CD8-positive, alpha-beta memory T cell (primary cell): ENCODE measurements around the gene IGF2R. TPM values are rescaled to one million over a fixed set of nuclear protein-coding genes. Genes with fewer than 3 reads are reported as not detected.

Experiments
- CTCF ChIA-PET: fragments of 350-600 bp; sonication (Branson Sonifier 250); formaldehyde crosslinking; loops from one replicate; lab custom pipeline; 2021; ENCODE audit warnings: antibody characterized with exemption; lab: Charles Lee
- POLR2A ChIA-PET: fragments of 350-600 bp; sonication (Branson Sonifier 250); formaldehyde crosslinking; loops from one replicate; lab custom pipeline; 2021; ENCODE audit warnings: antibody characterized with exemption; lab: Charles Lee
- DNase-seq, 5 donors: peaks; one replicate each; pipeline versions ENCODE4 v3.0.0 to v3.0.0-alpha.2; 2020 to 2022; ENCODE audit warnings: mixed read lengths in 1 of 5
- H3K27ac ChIP-seq: one replicate; pipeline ENCODE4 v1.7.0; 2013; ENCODE audit warnings: low read depth, mild to moderate bottlenecking, low read length, moderate library complexity
- H3K27me3 ChIP-seq: 2 replicates; pipeline ENCODE4 v1.7.0; 2013; ENCODE audit warnings: low read length, mild to moderate bottlenecking; ENCODE audit not compliant: insufficient read depth, poor library complexity, severe bottlenecking
- H3K36me3 ChIP-seq: 2 replicates; pipeline ENCODE4 v1.7.0; 2013; ENCODE audit warnings: mild to moderate bottlenecking, low read length, moderate library complexity; ENCODE audit not compliant: insufficient read depth
- H3K4me1 ChIP-seq: 2 replicates; pipeline ENCODE4 v1.7.0; 2013; ENCODE audit warnings: mild to moderate bottlenecking, low read length, moderate library complexity; ENCODE audit not compliant: insufficient read depth
- H3K4me3 ChIP-seq: 2 replicates; pipeline ENCODE4 v1.7.0; 2013; ENCODE audit warnings: mild to moderate bottlenecking, low read length
- H3K9me3 ChIP-seq: 2 replicates; pipeline ENCODE4 v1.7.0; 2013; ENCODE audit warnings: mild to moderate bottlenecking, low read length
- H3K27ac Mint-ChIP-seq, 8 donors: one replicate each; pipeline ENCODE4 v1.8.0; 2020 to 2021; ENCODE audit warnings: mixed read lengths in 8 of 8, mild to moderate bottlenecking in 6 of 8, inconsistent platforms in 3 of 8, moderate library complexity in 3 of 8
- H3K27me3 Mint-ChIP-seq, 2 donors: one replicate each; pipeline ENCODE4 v1.8.0; 2020 to 2021; ENCODE audit warnings: mixed read lengths in 2 of 2, mild to moderate bottlenecking in 1 of 2, moderate library complexity in 1 of 2
- H3K36me3 Mint-ChIP-seq, 3 donors: one replicate each; pipeline ENCODE4 v1.8.0; 2020 to 2021; ENCODE audit warnings: mixed read lengths in 3 of 3, inconsistent platforms in 1 of 3, mild to moderate bottlenecking in 1 of 3
- H3K4me1 Mint-ChIP-seq, 3 donors: one replicate each; pipeline ENCODE4 v1.8.0; 2020 to 2021; ENCODE audit warnings: mixed read lengths in 3 of 3, inconsistent platforms in 1 of 3, mild to moderate bottlenecking in 1 of 3
- H3K4me3 Mint-ChIP-seq, 7 donors: one replicate each; pipeline ENCODE4 v1.8.0; 2020 to 2021; ENCODE audit warnings: mixed read lengths in 7 of 7, mild to moderate bottlenecking in 6 of 7, moderate library complexity in 4 of 7, inconsistent platforms in 2 of 7
- H3K9me3 Mint-ChIP-seq, 5 donors: one replicate each; pipeline ENCODE4 v1.8.0; 2020 to 2022; ENCODE audit warnings: mixed read lengths in 5 of 5, mild to moderate bottlenecking in 3 of 5, moderate library complexity in 2 of 5, inconsistent platforms in 1 of 5
- polyA plus RNA-seq: library from polyadenylated mRNA; unstranded; fragments of 300-500 nt; fragmentation: Illumina TruSeq; gene quantifications from one replicate; pipeline ENCODE4 v1.2.3, GENCODE V29; 2021
- total RNA-seq, 2 experiments: library from RNA; stranded (reverse); gene quantifications; one replicate each; pipeline ENCODE4 v1.2.3, GENCODE V29; 2021

IGF2R gene
- total and polyA plus RNA-seq, 3 experiments from 2014 or later, result 27.5 to 93.7 (median 91.4) TPM

DNA sequence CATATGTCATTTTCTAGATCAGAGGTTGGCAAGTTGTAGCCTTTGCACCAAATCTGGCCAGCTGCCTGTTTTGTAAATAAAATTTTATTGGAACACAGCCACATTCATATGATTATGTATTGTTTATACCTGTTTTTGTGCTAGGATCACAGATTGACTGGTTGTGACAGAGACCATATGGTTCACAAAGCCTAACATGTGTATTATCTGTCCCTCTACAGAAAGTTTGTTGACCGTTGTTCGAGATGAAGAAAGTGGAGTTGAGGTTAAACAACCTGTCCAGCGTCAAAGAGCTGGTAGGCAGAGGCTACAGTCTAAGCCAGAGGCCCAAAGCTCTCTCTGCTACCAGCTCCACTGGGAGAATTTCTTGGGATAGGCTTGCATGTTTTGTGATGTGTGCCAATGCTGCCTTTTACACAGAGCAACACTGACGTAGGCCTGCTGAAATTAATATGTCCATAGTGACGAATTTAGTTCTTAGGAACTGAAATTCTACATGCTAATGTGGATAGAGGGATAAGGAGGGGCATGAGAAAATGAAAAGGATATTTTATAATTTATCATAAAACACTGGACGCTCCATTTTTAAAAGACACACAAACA, 11.7 kb upstream of the IGF2R start:
- no peak overlapping the region for H3K4me3 Mint-ChIP-seq
- no peak overlapping the region for H3K4me3 ChIP-seq
- ChIA-PET POLR2A (no interaction called here), CTCF (no interaction called here)
- no peaks in the 10 kb centered on the region for H3K36me3 Mint-ChIP-seq
- H3K9me3 Mint-ChIP-seq, result peaks cover 0 to 1% (median 0%) of the 10 kb centered on the region in 5 donors
- no peaks in the 10 kb centered on the region for H3K9me3 ChIP-seq
- H3K27me3 Mint-ChIP-seq, result peaks cover 6 to 18% of the 10 kb centered on the region in 2 donors
- no peaks in the 10 kb centered on the region for H3K36me3 ChIP-seq
- no peaks in the 10 kb centered on the region for H3K27me3 ChIP-seq
- no peaks in the 10 kb centered on the region for H3K4me1 Mint-ChIP-seq
- DNase-seq, result no peak
- no peak overlapping the region for H3K27ac ChIP-seq
- H3K4me1 ChIP-seq, result no peaks in the 10 kb centered on the region
- no peak overlapping the region for H3K27ac Mint-ChIP-seq

DNA sequence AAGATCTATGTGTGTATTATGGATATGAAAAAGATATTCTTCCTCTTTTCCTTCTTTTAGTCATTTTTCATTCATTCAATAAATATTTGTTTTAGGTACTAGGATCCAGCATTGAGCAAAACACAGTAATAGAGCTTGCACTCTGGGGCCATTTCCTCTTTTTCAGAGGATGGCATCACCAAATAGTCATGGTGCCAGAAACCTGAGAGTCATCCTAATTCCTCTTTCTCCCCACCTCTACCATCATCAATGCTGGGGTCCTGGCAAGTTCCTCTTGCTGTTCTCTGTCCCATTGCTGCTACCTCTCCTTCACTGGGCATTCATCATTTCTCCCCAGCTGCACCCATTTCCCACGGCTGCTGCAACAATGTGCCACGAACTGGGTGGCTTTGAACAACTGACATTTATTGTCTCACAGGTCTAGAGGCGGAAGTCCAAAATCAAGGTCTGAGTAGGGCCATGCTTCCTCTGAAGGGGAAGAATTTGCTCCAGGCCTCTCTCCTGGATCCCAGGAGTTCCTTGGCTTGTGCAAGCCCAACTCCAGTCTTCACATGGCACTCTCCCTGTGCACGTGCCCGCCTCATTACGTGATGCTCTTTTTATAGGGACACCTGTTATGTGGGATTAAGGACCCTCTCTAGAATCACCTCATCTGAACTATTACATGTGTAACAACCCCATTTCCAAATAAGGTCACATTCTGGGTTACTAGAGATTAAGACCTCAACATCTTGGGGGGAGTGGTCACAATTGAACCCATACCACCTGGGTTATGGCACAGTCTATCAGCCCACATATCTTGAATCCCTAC, 9.5 kb upstream of the IGF2R start:
- Mint-ChIP-seq H3K36me3 (no peaks in the 10 kb centered on the region), H3K27ac (no peak overlapping the region)
- CTCF ChIA-PET, result no interaction called here

DNA sequence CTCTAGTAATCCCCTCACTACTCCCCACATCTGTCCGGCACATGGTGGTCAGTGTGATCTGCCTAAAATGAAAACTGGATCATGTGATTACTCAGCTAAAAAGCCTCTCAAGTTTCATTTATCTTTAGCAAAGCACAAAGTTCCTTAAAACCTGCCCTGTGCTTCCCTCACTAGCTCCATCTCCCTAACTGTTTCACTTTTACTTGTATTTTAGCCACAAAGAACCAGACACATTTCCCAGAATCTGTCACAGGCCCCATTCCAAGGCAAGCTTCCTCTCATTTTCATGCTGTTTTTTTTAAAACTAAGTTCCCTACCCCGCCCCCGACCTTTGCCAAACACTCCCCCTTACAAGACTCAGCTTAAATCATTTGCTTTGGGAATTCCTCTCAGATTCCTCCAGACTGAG, 8.9 kb upstream of the IGF2R start:
- H3K4me3 ChIP-seq, result no peak overlapping the region
- no peaks in the 10 kb centered on the region for H3K27me3 ChIP-seq
- no peaks in the 10 kb centered on the region for H3K4me1 ChIP-seq
- H3K9me3 ChIP-seq, result no peaks in the 10 kb centered on the region
- ChIA-PET POLR2A (no interaction called here), CTCF (interaction anchor here (0.6 kb wide), 1 partner anchor 772 kb away, joined by 3 read pairs; no protein-coding TSS in a partner anchor)
- Mint-ChIP-seq H3K4me3 (no peak overlapping the region), H3K27me3 (peaks cover 0 to 12% of the 10 kb centered on the region in 2 donors), H3K9me3 (peaks cover 0 to 1% (median 0%) of the 10 kb centered on the region in 5 donors), H3K36me3 (no peaks in the 10 kb centered on the region), H3K27ac (peak overlapping the region in 1 of 8 donors; percentile 71), H3K4me1 (no peaks in the 10 kb centered on the region)
- no peak for DNase-seq
- no peak overlapping the region for H3K27ac ChIP-seq
- H3K36me3 ChIP-seq, result no peaks in the 10 kb centered on the region

More for the DNA sequence above, 9.5 kb upstream of the IGF2R start:
- no peak overlapping the region for H3K4me3 ChIP-seq
- H3K4me1 ChIP-seq, result no peaks in the 10 kb centered on the region
- H3K9me3 Mint-ChIP-seq, result peaks cover 0 to 1% (median 0%) of the 10 kb centered on the region in 5 donors
- H3K27me3 ChIP-seq, result no peaks in the 10 kb centered on the region
- POLR2A ChIA-PET, result no interaction called here
- no peak overlapping the region for H3K27ac ChIP-seq
- H3K4me1 Mint-ChIP-seq, result no peaks in the 10 kb centered on the region
- no peak overlapping the region for H3K4me3 Mint-ChIP-seq
- peaks cover 0 to 16% of the 10 kb centered on the region in 2 donors for H3K27me3 Mint-ChIP-seq
- H3K36me3 ChIP-seq, result no peaks in the 10 kb centered on the region
- DNase-seq, result no peak
- H3K9me3 ChIP-seq, result no peaks in the 10 kb centered on the region

DNA sequence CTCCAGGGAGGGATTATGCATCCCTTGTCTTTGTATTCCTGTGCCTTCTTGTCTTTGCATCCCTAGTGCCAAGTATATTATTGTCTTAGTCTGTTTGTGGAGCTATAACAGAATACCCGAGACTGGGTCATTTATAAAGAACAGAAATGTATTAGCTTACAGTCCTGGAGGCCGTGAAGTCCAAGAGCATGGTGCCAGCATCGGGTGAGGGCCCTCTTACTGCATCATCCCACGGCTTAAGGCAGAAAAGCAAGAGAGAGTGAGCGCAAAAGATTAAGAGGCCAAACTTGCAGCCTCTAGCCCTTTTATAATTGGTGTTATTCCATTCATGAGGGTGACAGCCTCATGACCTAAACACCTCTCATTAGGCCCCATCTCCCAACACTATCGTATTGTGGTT, 8.4 kb upstream of the IGF2R start:
- CTCF ChIA-PET, result interaction anchor here (0.6 kb wide), 1 partner anchor 772 kb away, joined by 3 read pairs; no protein-coding TSS in a partner anchor
- H3K9me3 ChIP-seq, result no peaks in the 10 kb centered on the region
- H3K4me1 ChIP-seq, result no peaks in the 10 kb centered on the region
- H3K4me3 ChIP-seq, result no peak overlapping the region
- H3K27ac ChIP-seq, result no peak overlapping the region
- POLR2A ChIA-PET, result no interaction called here
- Mint-ChIP-seq H3K36me3 (no peaks in the 10 kb centered on the region), H3K4me1 (no peaks in the 10 kb centered on the region), H3K4me3 (no peak overlapping the region), H3K9me3 (peaks cover 0 to 1% (median 0%) of the 10 kb centered on the region in 5 donors), H3K27ac (no peak overlapping the region), H3K27me3 (peaks cover 0 to 11% of the 10 kb centered on the region in 2 donors)
- H3K27me3 ChIP-seq, result no peaks in the 10 kb centered on the region
- DNase-seq, result no peak
- no peaks in the 10 kb centered on the region for H3K36me3 ChIP-seq

DNA sequence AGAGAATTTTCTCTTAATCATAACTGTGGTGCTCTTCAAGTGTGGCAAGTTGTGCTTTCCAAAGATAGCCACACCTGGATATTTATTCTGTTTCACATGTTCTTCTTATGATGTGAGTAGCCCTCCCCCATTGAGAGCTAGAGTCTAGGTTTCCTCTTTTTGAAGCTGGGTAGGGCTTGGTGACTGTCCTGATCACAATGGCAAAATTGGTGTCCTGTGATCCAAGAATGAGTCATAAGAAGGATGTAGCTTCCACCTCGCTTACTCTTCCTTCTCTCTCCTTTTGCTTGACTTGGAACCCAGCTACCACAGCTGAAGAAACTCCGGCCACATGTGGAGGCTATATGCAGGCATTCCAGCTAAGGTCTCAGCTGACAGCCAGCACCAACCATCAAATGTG, 7.4 kb upstream of the IGF2R start:
- H3K4me1 Mint-ChIP-seq, result no peaks in the 10 kb centered on the region
- H3K4me3 Mint-ChIP-seq, result peak overlapping the region in 1 of 7 donors; percentile 6
- CTCF ChIA-PET, result no interaction called here

DNA sequence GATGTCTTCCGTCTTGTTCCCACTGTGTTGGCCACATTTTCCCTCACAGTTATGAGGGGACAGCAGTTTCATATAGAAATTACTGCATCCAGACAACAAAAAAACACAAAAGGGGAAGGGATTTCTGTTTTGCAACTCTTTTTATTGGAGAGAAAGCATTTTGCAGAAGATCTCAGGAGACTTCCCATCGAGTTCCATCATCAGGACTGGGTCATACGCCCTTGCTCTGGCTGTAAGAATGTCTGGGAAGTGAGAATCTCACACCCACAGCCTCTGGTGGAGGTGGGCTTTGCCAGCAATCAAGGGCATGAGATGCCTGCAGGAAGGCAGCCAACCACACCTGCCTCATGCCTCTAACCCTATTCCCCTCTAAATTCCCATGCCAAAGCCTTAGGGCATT, 5.8 kb upstream of the IGF2R start:
- Mint-ChIP-seq H3K27me3 (peaks cover 0 to 6% of the 10 kb centered on the region in 2 donors), H3K4me3 (no peak overlapping the region), H3K36me3 (no peaks in the 10 kb centered on the region), H3K27ac (no peak overlapping the region), H3K9me3 (peaks cover 0 to under 1% (median 0%) of the 10 kb centered on the region in 5 donors), H3K4me1 (no peaks in the 10 kb centered on the region)
- Histone ChIP-seq H3K9me3 (no peaks in the 10 kb centered on the region), H3K4me1 (peaks cover 1% of the 10 kb centered on the region), H3K27ac (no peak overlapping the region), H3K4me3 (no peak overlapping the region), H3K36me3 (no peaks in the 10 kb centered on the region), H3K27me3 (no peaks in the 10 kb centered on the region)
- ChIA-PET POLR2A (no interaction called here), CTCF (no interaction called here)
- DNase-seq, result no peak

More for the DNA sequence above, 7.4 kb upstream of the IGF2R start:
- Mint-ChIP-seq H3K36me3 (no peaks in the 10 kb centered on the region), H3K9me3 (peaks cover 0 to 1% (median 0%) of the 10 kb centered on the region in 5 donors), H3K27ac (no peak overlapping the region), H3K27me3 (peaks cover 0 to 6% of the 10 kb centered on the region in 2 donors)
- no peak overlapping the region for H3K27ac ChIP-seq
- POLR2A ChIA-PET, result no interaction called here
- no peak overlapping the region for H3K4me3 ChIP-seq
- no peaks in the 10 kb centered on the region for H3K27me3 ChIP-seq
- no peaks in the 10 kb centered on the region for H3K9me3 ChIP-seq
- no peak for DNase-seq
- H3K36me3 ChIP-seq, result no peaks in the 10 kb centered on the region
- no peaks in the 10 kb centered on the region for H3K4me1 ChIP-seq

DNA sequence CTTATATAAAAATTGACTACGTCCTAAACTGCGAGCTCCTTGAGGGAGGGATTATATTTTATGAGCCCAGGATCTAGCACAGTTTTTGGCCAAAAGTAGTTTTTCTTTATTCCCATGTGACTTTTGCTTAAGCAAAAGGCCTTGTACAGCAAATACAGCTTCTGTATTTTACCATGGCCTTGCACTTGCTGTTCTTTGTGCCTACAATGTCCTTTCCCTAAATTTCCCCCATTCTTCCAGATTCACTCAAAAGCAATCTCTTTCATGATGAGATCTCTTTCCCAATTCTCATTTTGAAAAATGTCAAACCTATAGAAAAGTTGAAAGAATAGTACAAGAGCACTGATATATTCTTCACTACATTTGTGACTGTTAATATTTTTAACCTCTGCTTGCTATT, 4.8 kb upstream of the IGF2R start:
- H3K4me1 Mint-ChIP-seq, result peaks cover 2 to 4% (median 4%) of the 10 kb centered on the region in 3 donors
- peaks cover 6% of the 10 kb centered on the region for H3K4me1 ChIP-seq
- no peaks in the 10 kb centered on the region for H3K9me3 Mint-ChIP-seq
- H3K4me3 ChIP-seq, result no peak overlapping the region
- H3K27ac Mint-ChIP-seq, result no peak overlapping the region
- CTCF ChIA-PET, result interaction anchor here (0.8 to 1.9 kb wide), 2 partner anchors 10 to 272 kb away, joined by 3 to 5 read pairs; no protein-coding TSS in a partner anchor
- no peak overlapping the region for H3K4me3 Mint-ChIP-seq
- H3K9me3 ChIP-seq, result no peaks in the 10 kb centered on the region
- H3K27me3 Mint-ChIP-seq, result peaks cover 0 to 3% of the 10 kb centered on the region in 2 donors
- H3K27me3 ChIP-seq, result no peaks in the 10 kb centered on the region
- no peaks in the 10 kb centered on the region for H3K36me3 ChIP-seq
- H3K36me3 Mint-ChIP-seq, result no peaks in the 10 kb centered on the region
- H3K27ac ChIP-seq, result no peak overlapping the region
- POLR2A ChIA-PET, result no interaction called here
- no peak for DNase-seq

DNA sequence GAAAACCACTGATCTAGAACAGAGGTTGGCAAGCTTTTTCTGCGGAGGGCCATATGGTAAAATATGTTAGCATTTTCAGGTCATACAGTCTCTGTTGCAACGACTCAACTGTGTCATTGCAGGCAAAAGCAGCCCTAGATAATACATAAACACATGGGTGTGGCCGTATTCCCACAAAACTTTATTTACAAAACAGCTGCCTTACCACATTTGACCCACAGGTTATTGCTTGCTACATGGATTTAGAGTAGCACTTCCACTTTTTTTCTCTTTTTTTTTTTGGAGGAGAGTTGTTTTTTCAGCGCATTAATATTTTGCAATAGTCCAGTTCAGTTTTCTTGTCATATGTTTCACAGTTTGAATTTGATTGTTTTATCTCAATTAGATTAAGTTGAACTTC, 2.5 kb upstream of the IGF2R start:
- no peaks in the 10 kb centered on the region for H3K9me3 Mint-ChIP-seq
- ChIA-PET POLR2A (interaction anchor here (1.5 kb wide), 1 partner anchor 240 kb away, joined by 3 read pairs; the partner anchor contains the start of gene WTAP), CTCF (no interaction called here)
- H3K27me3 Mint-ChIP-seq, result peaks cover 0 to 2% of the 10 kb centered on the region in 2 donors
- Histone ChIP-seq H3K4me3 (no peak overlapping the region), H3K36me3 (no peaks in the 10 kb centered on the region), H3K27me3 (no peaks in the 10 kb centered on the region), H3K9me3 (no peaks in the 10 kb centered on the region), H3K4me1 (peaks cover 19% of the 10 kb centered on the region), H3K27ac (no peak overlapping the region)
- H3K4me3 Mint-ChIP-seq, result peak overlapping the region in 1 of 7 donors; percentile 7
- no peak for DNase-seq
- H3K27ac Mint-ChIP-seq, result no peak overlapping the region
- H3K36me3 Mint-ChIP-seq, result peaks cover 0 to 5% (median 0%) of the 10 kb centered on the region in 3 donors
- H3K4me1 Mint-ChIP-seq, result peaks cover 18 to 19% (median 18%) of the 10 kb centered on the region in 3 donors
